ENCODE measurements around the gene NRAS.
"Not testable (repeated sequence)": the region's sequence is repeated elsewhere in the genome, so short reads cannot be mapped to it uniquely, and the experiment has no call there.

Gene NRAS

GRCh38 chr1:114716304-114717170 lies at the start of gene NRAS:
Gene NRAS (minus strand): TSS chr1:114716771. CDS start chr1:114716160, 611 bp downstream.
- DNase-seq: peak; percentile 94

GRCh38 chr1:114764689-114765088 lies 48.1 kb upstream of the NRAS start:
- DNase-seq: no peak

GRCh38 chr1:114758256-114758832 lies 41.8 kb upstream of the NRAS start:
- no peak for DNase-seq

- DNase-seq: peak; percentile 97
Measured at GRCh38 chr1:114757455-114758255, 41.1 kb upstream of the NRAS start, which contains the start of gene CSDE1. Gene CSDE1 (minus strand): TSS chr1:114757984. CDS start chr1:114739890, 18,094 bp downstream.

GRCh38 chr1:114756949-114757454 lies 40.4 kb upstream of the NRAS start:
- no peak for DNase-seq

GRCh38 chr1:114756009-114756892 lies 39.7 kb upstream of the NRAS start:
- no peak for DNase-seq

GRCh38 chr1:114755006-114755931 lies 38.7 kb upstream of the NRAS start:
- DNase-seq: no peak

GRCh38 chr1:114753702-114754101 lies 37.1 kb upstream of the NRAS start:
- not testable (repeated sequence) for DNase-seq

- no peak for DNase-seq
Measured at GRCh38 chr1:114753143-114753542, 36.6 kb upstream of the NRAS start.

GRCh38 chr1:114750780-114751179 lies 34.2 kb upstream of the NRAS start:
- no peak for DNase-seq

- no peak for DNase-seq
Measured at GRCh38 chr1:114749835-114750234, 33.3 kb upstream of the NRAS start.

- no peak for DNase-seq
Measured at GRCh38 chr1:114746450-114747121, 30.0 kb upstream of the NRAS start.

- no peak for DNase-seq
Measured at GRCh38 chr1:114745291-114745690, 28.7 kb upstream of the NRAS start.

- DNase-seq: no peak
Measured at GRCh38 chr1:114741963-114742746, 25.6 kb upstream of the NRAS start.

- DNase-seq: no peak
Measured at GRCh38 chr1:114740331-114740730, 23.8 kb upstream of the NRAS start.

GRCh38 chr1:114737314-114737849 lies 20.8 kb upstream of the NRAS start:
- no peak for DNase-seq

GRCh38 chr1:114735479-114735878 lies 18.9 kb upstream of the NRAS start:
- no peak for DNase-seq

GRCh38 chr1:114729782-114730181 lies 13.2 kb upstream of the NRAS start:
- no peak for DNase-seq

- DNase-seq: no peak
Measured at GRCh38 chr1:114728553-114728952, 12.0 kb upstream of the NRAS start.

All from activated gamma-delta T cell treated with Interleukin-2 at 50 U/mL for 16 hours (primary cell).